ENCODE results near the gene CYP4X1.
"Not testable (repeated sequence)": the region's sequence is repeated elsewhere in the genome, so short reads cannot be mapped to it uniquely, and the experiment has no call there.

The CYP4X1 gene

DNA sequence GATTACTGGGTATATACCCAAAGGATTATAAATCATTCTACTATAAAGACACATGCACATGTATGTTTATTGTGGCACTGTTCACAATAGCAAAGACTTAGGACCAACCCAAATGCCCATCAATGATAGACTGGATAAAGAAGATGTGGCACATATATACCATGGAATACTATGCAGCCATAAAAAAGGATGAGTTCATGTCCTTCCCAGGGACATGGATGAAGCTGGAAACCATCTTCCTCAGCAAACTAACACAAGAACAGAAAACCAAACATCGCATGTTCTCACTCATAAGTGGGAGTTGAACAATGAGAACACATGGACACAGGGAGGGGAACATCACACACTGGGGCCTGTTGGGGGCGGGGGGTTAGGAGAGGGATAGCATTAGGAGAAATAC, 32.9 kb upstream of the CYP4X1 start:
- H3K9me2 ChIP-seq (replicated peaks; ENCODE audit: low read depth, low read length); H3K4me1 ChIP-seq (ENCODE audit: insufficient read depth, low read length, poor library complexity, severe bottlenecking); H4K20me1 ChIP-seq (ENCODE audit: insufficient read depth, low read length, poor library complexity, severe bottlenecking); H3K4me3 ChIP-seq (ENCODE audit: low read length, poor library complexity, severe bottlenecking); H3K4me2 ChIP-seq (ENCODE audit: low read depth, low read length, poor library complexity, severe bottlenecking); H3K9ac ChIP-seq (ENCODE audit: low read depth, low read length, poor library complexity, severe bottlenecking); H3K9me3 ChIP-seq (ENCODE audit: insufficient read depth, low read depth, low read length); H3K36me3 ChIP-seq (ENCODE audit: insufficient read depth, low read length); H3K27me3 ChIP-seq (ENCODE audit: insufficient read depth, low read length, poor library complexity, severe bottlenecking); H3F3A ChIP-seq (ENCODE audit: low read depth); H3K79me2 ChIP-seq (ENCODE audit: insufficient read depth, low read length); H2AFZ ChIP-seq (ENCODE audit: low read length): not testable (repeated sequence)

DNA sequence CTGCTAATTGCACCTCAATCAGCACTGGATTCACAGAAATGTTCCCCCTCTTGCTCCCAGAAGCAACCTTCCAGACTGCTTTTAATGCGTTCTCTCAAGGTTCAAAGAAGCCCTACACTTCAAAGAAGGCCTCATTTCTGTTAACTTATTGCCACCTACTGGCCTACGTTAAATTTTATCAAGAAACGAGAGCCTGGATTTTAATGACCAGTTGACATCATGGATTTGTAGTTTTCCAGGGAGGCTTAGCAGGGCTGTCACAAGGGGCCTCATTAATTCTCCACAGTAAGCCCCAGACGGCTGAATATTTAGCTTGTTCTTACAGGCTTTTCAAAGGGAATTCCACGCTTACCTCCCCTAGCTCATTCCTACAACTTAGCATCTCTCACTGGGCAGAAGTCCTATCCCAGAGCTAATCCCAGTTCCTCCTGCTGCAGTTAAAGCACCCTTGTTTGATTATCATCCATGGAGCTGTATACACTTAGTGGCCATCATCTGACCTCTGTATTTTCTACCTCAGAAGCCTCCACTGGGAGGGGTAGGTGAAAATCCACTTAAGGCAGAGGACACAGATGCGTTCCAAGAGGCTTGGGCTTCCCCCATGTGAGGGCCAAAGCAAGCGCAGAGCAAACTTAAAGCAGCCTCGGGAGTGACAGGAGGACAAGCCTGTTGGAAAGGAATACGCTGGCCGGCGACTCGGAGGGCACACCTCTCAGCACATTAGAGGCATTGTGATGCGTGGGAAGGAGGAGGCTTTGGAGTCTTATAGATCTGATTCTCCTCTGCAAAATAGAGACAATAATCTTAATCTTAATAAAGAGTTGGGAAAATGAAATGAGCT, 32.2 kb upstream of the CYP4X1 start:
- no peaks in the 10 kb centered on the region for H4K20me1 ChIP-seq (ENCODE audit: insufficient read depth, low read length, poor library complexity, severe bottlenecking)
- H3K36me3 ChIP-seq (ENCODE audit: insufficient read depth, low read length): no peaks in the 10 kb centered on the region
- H3K9me3 ChIP-seq (ENCODE audit: insufficient read depth, low read depth, low read length): no peaks in the 10 kb centered on the region
- H3K4me3 ChIP-seq (ENCODE audit: low read length, poor library complexity, severe bottlenecking): no peak overlapping the region
- H3K4me1 ChIP-seq (ENCODE audit: insufficient read depth, low read length, poor library complexity, severe bottlenecking): no peaks in the 10 kb centered on the region
- no peaks in the 10 kb centered on the region for H3K27me3 ChIP-seq (ENCODE audit: insufficient read depth, low read length, poor library complexity, severe bottlenecking)
- H3F3A ChIP-seq (ENCODE audit: low read depth): no peaks in the 10 kb centered on the region
- no peaks in the 10 kb centered on the region for H3K79me2 ChIP-seq (ENCODE audit: insufficient read depth, low read length)
- H3K9ac ChIP-seq (ENCODE audit: low read depth, low read length, poor library complexity, severe bottlenecking): no peak overlapping the region
- H3K9me2 ChIP-seq (replicated peaks; ENCODE audit: low read depth, low read length): no peaks in the 10 kb centered on the region
- H2AFZ ChIP-seq (ENCODE audit: low read length): no peak overlapping the region
- no peak overlapping the region for H3K4me2 ChIP-seq (ENCODE audit: low read depth, low read length, poor library complexity, severe bottlenecking)
- no peak for TF ChIP-seq EZH2phosphoT487 (IDR thresholded peaks at IDR 0.05; ENCODE audit: borderline replicate concordance)
- TF ChIP-seq, protein P1, sequence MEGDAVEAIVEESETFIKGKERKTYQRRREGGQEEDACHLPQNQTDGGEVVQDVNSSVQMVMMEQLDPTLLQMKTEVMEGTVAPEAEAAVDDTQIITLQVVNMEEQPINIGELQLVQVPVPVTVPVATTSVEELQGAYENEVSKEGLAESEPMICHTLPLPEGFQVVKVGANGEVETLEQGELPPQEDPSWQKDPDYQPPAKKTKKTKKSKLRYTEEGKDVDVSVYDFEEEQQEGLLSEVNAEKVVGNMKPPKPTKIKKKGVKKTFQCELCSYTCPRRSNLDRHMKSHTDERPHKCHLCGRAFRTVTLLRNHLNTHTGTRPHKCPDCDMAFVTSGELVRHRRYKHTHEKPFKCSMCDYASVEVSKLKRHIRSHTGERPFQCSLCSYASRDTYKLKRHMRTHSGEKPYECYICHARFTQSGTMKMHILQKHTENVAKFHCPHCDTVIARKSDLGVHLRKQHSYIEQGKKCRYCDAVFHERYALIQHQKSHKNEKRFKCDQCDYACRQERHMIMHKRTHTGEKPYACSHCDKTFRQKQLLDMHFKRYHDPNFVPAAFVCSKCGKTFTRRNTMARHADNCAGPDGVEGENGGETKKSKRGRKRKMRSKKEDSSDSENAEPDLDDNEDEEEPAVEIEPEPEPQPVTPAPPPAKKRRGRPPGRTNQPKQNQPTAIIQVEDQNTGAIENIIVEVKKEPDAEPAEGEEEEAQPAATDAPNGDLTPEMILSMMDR (conservative IDR thresholded peaks at IDR 0.05; ENCODE audit: low read length): peak; percentile 61

DNA sequence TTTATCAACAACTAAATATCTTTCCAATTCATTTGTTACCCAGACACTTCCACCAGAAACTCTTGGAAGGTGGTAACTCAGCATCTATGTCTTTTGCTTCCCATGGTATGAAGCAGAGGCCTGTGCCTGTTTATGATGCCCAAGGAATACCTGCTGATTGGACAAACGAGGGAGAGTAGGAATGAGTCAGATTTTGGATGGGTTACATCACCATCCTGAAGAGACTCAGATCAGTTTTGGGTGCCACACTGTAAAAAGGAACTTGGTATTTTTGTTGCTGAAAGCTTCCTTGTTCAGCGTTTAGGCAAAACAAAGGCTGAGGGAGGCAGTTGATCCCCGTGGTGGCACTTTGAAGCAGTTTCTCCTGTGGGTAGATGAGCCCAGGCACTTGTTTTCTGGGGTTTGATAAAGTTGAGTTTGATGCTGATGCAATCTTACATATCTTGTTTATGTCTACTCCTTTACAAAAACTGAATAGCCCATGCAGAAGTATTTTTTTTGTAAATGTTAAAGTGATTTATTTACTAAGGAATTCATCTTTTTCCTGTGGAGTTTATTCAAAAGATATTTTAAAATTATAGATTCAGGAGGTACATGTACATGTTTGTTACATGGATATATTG, 26.7 kb upstream of the CYP4X1 start:
- Histone ChIP-seq H3K9me2 (replicated peaks; ENCODE audit: low read depth, low read length) (no peaks in the 10 kb centered on the region), H3K79me2 (ENCODE audit: insufficient read depth, low read length) (no peaks in the 10 kb centered on the region), H3K4me3 (ENCODE audit: low read length, poor library complexity, severe bottlenecking) (no peak overlapping the region), H3K4me2 (ENCODE audit: low read depth, low read length, poor library complexity, severe bottlenecking) (no peak overlapping the region), H3K9ac (ENCODE audit: low read depth, low read length, poor library complexity, severe bottlenecking) (no peak overlapping the region), H4K20me1 (ENCODE audit: insufficient read depth, low read length, poor library complexity, severe bottlenecking) (no peaks in the 10 kb centered on the region), H2AFZ (ENCODE audit: low read length) (no peak overlapping the region), H3K27me3 (ENCODE audit: insufficient read depth, low read length, poor library complexity, severe bottlenecking) (no peaks in the 10 kb centered on the region), H3F3A (ENCODE audit: low read depth) (no peaks in the 10 kb centered on the region), H3K36me3 (ENCODE audit: insufficient read depth, low read length) (no peaks in the 10 kb centered on the region), H3K4me1 (ENCODE audit: insufficient read depth, low read length, poor library complexity, severe bottlenecking) (no peaks in the 10 kb centered on the region), H3K9me3 (ENCODE audit: insufficient read depth, low read depth, low read length) (no peaks in the 10 kb centered on the region)
- TF ChIP-seq, protein P1 (conservative IDR thresholded peaks at IDR 0.05; ENCODE audit: low read length): no peak
- TF ChIP-seq EZH2phosphoT487 (IDR thresholded peaks at IDR 0.05; ENCODE audit: borderline replicate concordance): no peak

Measured in Loucy (cell line).